HepG2 (cell line): Measurements from ENCODE around the gene SHC1. TPM values are rescaled to one million over a fixed set of nuclear protein-coding genes. Genes with fewer than 3 reads are reported as not detected.

Source experiments
- BCL6 ChIP-seq: IDR thresholded peaks from 2 replicates; pipeline ENCODE4 v1.6.1; 2016; ENCODE audit warnings: missing genetic modification reagents, missing compliant biosample characterization
- ELF1 ChIP-seq: sonication (generic); formaldehyde crosslinking; IDR thresholded peaks from 2 replicates; pipeline ENCODE4 v1.4.0; 2020; ENCODE audit warnings: missing genetic modification reagents
- GFI1 ChIP-seq: sonication (generic); formaldehyde crosslinking; IDR thresholded peaks from 2 replicates; pipeline ENCODE4 v1.5.0; 2020; ENCODE audit warnings: missing genetic modification reagents, mild to moderate bottlenecking, borderline replicate concordance
- HES4 ChIP-seq: sonication (generic); formaldehyde crosslinking; IDR thresholded peaks from 2 replicates; pipeline ENCODE4 v1.9.0; 2021; ENCODE audit warnings: mild to moderate bottlenecking, missing genetic modification reagents, borderline replicate concordance
- KDM5A ChIP-seq: fragments of 200-600 bp; sonication (generic); IDR thresholded peaks from 2 replicates; pipeline ENCODE4 v1.7.0; 2018; ENCODE audit warnings: antibody characterized with exemption, mild to moderate bottlenecking, low read length, borderline replicate concordance
- RNF2 ChIP-seq: fragments of 450-650 bp; conservative IDR thresholded peaks from 2 replicates; pipeline ENCODE4 v1.6.1; 2016; ENCODE audit warnings: low read depth
- SNAI1 ChIP-seq: sonication (generic); formaldehyde crosslinking; IDR thresholded peaks from 2 replicates; pipeline ENCODE4 v1.5.0; 2020; ENCODE audit warnings: mild to moderate bottlenecking, missing genetic modification reagents, borderline replicate concordance
- SNRNP70 ChIP-seq: fragments of 200-400 bp; formaldehyde crosslinking; IDR thresholded peaks from 2 replicates; pipeline ENCODE4 v1.6.1; 2017; ENCODE audit warnings: mild to moderate bottlenecking, low read depth, low read length, moderate library complexity
- TARDBP ChIP-seq: sonication (generic); formaldehyde crosslinking; IDR thresholded peaks from 2 replicates; pipeline ENCODE4 v1.8.0; 2022; ENCODE audit warnings: mild to moderate bottlenecking, missing genetic modification reagents
- ZFP82 ChIP-seq: sonication (generic); formaldehyde crosslinking; IDR thresholded peaks from 2 replicates; pipeline ENCODE4 v1.5.1; 2020; ENCODE audit warnings: mild to moderate bottlenecking, missing genetic modification reagents, borderline replicate concordance
- ZKSCAN8 ChIP-seq: IDR thresholded peaks from 2 replicates; pipeline ENCODE4 v1.6.1; 2016; ENCODE audit warnings: borderline replicate concordance, missing genetic modification reagents, missing compliant biosample characterization
- ZNF264 ChIP-seq: sonication (generic); formaldehyde crosslinking; IDR thresholded peaks from 2 replicates; pipeline ENCODE4 v1.4.0; 2020; ENCODE audit warnings: missing genetic modification reagents
- ZNF3 ChIP-seq: IDR thresholded peaks from 2 replicates; pipeline ENCODE4 v1.7.0; 2017; ENCODE audit warnings: inconsistent platforms
- ZNF382 ChIP-seq: sonication (generic); formaldehyde crosslinking; IDR thresholded peaks from 2 replicates; pipeline ENCODE4 v1.5.0; 2020; ENCODE audit warnings: missing genetic modification reagents, mild to moderate bottlenecking, borderline replicate concordance
- ZNF430 ChIP-seq: sonication (generic); formaldehyde crosslinking; IDR thresholded peaks from 2 replicates; pipeline ENCODE4 v1.9.0; 2021; ENCODE audit warnings: mild to moderate bottlenecking, missing genetic modification reagents
- ZNF563 ChIP-seq: sonication (generic); formaldehyde crosslinking; IDR thresholded peaks from 2 replicates; pipeline ENCODE4 v1.8.0; 2022; ENCODE audit warnings: mild to moderate bottlenecking, moderate library complexity, missing genetic modification reagents
- ZNF629 ChIP-seq: sonication (generic); formaldehyde crosslinking; conservative IDR thresholded peaks from 2 replicates; pipeline ENCODE4 v1.5.0; 2020; ENCODE audit warnings: missing genetic modification reagents
- polyA plus RNA-seq, 8 experiments: library from polyadenylated mRNA; depleted of rRNA in 3 of 8; stranded (reverse) in 7 of 8; unstranded in 1 of 8; fragments of >200 nt; fragmentation: Illumina TruSeq in 4 of 8; extraction: Trizol in 4 of 8; gene quantifications; 2 replicates each; pipeline versions ENCODE4 v1.2.1 to v1.2.3, GENCODE V29; 2011 to 2016; ENCODE audit warnings: low read depth in 4 of 8, missing spikeins in 1 of 8, mixed read lengths in 1 of 8; ENCODE audit not compliant: insufficient read depth in 1 of 8
- total RNA-seq, 5 experiments: library from RNA; depleted of rRNA; stranded (reverse); fragments of >200 nt; fragmentation: Illumina TruSeq; extraction: Trizol; gene quantifications; 2 replicates each; pipeline ENCODE4 v1.2.3, GENCODE V29; 2016; ENCODE audit warnings: low read depth in 1 of 5
- TF ChIP-seq, protein P1 (sequence below): sonication (generic); formaldehyde crosslinking; IDR thresholded peaks from 2 replicates; pipeline ENCODE4 v1.4.0; 2020; ENCODE audit warnings: missing genetic modification reagents
- TF ChIP-seq, protein P2 (sequence below): sonication (generic); formaldehyde crosslinking; IDR thresholded peaks from 2 replicates; pipeline ENCODE4 v1.4.0; 2020; ENCODE audit warnings: missing genetic modification reagents
- TF ChIP-seq, protein P3 (sequence below): IDR thresholded peaks from 2 replicates; pipeline ENCODE4 v1.6.1; 2016; ENCODE audit warnings: missing compliant biosample characterization, missing genetic modification reagents, borderline replicate concordance
- TF ChIP-seq, protein P4 (sequence below): sonication (generic); formaldehyde crosslinking; conservative IDR thresholded peaks from 2 replicates; pipeline ENCODE4 v1.4.0; 2020; ENCODE audit warnings: missing genetic modification reagents

Gene SHC1
- total and polyA plus RNA-seq, 2 of the 13 experiments (the other 11 are each of a cell fraction or from before 2014, with no cell fraction given), result 52.0 to 137 TPM

DNA sequence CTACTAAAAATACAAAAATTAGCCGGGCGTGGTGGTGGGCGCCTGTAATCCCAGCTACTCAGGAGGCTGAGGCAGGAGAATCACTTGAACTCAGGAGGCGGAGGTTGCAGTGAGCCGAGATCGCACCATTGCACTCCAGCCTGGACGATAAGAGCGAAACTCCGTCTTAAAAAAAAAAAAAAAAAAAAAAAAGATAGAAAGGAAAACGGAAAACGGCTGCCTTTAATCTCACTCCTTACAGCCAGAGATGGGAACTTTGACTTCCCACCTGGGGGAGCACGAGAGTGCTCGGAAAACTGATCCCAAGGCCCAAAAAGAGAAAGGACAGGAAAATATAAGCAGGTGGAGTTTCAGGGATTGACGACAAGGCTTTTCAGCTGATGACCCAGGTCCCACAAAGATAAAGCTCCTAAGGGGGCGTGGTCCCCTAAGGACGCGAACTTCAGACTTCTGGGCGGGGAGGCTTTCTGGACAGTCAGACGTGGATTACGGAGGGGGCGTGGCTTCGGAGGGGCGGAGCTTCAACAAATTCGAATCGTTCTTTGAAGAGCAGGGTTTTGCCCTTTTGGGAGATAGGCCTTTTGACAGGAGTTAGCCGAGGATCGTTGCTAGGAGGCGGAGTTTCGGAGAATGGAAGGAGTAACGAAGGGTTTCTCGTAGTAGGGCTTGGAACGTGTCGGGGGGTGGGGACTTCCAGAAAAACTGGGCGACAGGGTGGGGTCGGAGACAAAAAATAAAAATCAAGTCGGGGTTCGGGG lies 3.0 kb upstream of the SHC1 start (continued):
- TF ChIP-seq, protein P1, sequence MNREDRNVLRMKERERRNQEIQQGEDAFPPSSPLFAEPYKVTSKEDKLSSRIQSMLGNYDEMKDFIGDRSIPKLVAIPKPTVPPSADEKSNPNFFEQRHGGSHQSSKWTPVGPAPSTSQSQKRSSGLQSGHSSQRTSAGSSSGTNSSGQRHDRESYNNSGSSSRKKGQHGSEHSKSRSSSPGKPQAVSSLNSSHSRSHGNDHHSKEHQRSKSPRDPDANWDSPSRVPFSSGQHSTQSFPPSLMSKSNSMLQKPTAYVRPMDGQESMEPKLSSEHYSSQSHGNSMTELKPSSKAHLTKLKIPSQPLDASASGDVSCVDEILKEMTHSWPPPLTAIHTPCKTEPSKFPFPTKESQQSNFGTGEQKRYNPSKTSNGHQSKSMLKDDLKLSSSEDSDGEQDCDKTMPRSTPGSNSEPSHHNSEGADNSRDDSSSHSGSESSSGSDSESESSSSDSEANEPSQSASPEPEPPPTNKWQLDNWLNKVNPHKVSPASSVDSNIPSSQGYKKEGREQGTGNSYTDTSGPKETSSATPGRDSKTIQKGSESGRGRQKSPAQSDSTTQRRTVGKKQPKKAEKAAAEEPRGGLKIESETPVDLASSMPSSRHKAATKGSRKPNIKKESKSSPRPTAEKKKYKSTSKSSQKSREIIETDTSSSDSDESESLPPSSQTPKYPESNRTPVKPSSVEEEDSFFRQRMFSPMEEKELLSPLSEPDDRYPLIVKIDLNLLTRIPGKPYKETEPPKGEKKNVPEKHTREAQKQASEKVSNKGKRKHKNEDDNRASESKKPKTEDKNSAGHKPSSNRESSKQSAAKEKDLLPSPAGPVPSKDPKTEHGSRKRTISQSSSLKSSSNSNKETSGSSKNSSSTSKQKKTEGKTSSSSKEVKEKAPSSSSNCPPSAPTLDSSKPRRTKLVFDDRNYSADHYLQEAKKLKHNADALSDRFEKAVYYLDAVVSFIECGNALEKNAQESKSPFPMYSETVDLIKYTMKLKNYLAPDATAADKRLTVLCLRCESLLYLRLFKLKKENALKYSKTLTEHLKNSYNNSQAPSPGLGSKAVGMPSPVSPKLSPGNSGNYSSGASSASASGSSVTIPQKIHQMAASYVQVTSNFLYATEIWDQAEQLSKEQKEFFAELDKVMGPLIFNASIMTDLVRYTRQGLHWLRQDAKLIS (CRISPR knock-in tag), result no peak
- TF ChIP-seq ZNF3 (CRISPR knock-in tag) (no peak), RNF2 (no peak), ZKSCAN8 (no peak), ZNF629 (CRISPR knock-in tag) (no peak), ELF1 (no peak), BCL6 (CRISPR knock-in tag) (no peak), HES4 (0 out of 2 replicates have a peak, but pooled peaks have one; percentile 25), TARDBP (CRISPR knock-in tag) (no peak), ZNF264 (CRISPR knock-in tag) (peak; percentile 59; the same call in 1 of the 2 replicates), GFI1 (CRISPR knock-in tag) (0 out of 2 replicates have a peak, but pooled peaks have one; percentile 7), ZNF430 (CRISPR knock-in tag) (no peak; the same call in 1 of the 2 replicates), SNRNP70 (no peak), ZNF382 (CRISPR knock-in tag) (no peak), KDM5A (peak; percentile 78; the same call in 1 of the 2 replicates), ZNF563 (peak; percentile 61), SNAI1 (CRISPR knock-in tag) (no peak), ZFP82 (no peak; the same call in 1 of the 2 replicates)
- TF ChIP-seq, protein P2, sequence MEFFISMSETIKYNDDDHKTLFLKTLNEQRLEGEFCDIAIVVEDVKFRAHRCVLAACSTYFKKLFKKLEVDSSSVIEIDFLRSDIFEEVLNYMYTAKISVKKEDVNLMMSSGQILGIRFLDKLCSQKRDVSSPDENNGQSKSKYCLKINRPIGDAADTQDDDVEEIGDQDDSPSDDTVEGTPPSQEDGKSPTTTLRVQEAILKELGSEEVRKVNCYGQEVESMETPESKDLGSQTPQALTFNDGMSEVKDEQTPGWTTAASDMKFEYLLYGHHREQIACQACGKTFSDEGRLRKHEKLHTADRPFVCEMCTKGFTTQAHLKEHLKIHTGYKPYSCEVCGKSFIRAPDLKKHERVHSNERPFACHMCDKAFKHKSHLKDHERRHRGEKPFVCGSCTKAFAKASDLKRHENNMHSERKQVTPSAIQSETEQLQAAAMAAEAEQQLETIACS (CRISPR knock-in tag), result no peak
- TF ChIP-seq, protein P3, sequence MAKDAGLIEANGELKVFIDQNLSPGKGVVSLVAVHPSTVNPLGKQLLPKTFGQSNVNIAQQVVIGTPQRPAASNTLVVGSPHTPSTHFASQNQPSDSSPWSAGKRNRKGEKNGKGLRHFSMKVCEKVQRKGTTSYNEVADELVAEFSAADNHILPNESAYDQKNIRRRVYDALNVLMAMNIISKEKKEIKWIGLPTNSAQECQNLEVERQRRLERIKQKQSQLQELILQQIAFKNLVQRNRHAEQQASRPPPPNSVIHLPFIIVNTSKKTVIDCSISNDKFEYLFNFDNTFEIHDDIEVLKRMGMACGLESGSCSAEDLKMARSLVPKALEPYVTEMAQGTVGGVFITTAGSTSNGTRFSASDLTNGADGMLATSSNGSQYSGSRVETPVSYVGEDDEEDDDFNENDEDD, result no peak; the same call in 1 of the 2 replicates
- TF ChIP-seq, protein P4, sequence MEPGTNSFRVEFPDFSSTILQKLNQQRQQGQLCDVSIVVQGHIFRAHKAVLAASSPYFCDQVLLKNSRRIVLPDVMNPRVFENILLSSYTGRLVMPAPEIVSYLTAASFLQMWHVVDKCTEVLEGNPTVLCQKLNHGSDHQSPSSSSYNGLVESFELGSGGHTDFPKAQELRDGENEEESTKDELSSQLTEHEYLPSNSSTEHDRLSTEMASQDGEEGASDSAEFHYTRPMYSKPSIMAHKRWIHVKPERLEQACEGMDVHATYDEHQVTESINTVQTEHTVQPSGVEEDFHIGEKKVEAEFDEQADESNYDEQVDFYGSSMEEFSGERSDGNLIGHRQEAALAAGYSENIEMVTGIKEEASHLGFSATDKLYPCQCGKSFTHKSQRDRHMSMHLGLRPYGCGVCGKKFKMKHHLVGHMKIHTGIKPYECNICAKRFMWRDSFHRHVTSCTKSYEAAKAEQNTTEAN (CRISPR knock-in tag), result no peak
